Retinal pigment epithelial cell (primary cell): ENCODE data around the gene RBMS3.
A peak's percentile ranks its signal among the peaks of the same experiment; 100 is the strongest.
"Not testable (repeated sequence)": the region's sequence is repeated elsewhere in the genome, so short reads cannot be mapped to it uniquely, and the experiment has no call there.

Experiments
- DNase-seq: peaks from one replicate; pipeline ENCODE4 v3.0.0-alpha.2; 2010; ENCODE audit warnings: low read depth
- H3K4me3 ChIP-seq: 2 replicates; pipeline ENCODE4 v1.5.1; 2011; ENCODE audit warnings: mild to moderate bottlenecking, low read length, control low read depth, moderate library complexity
- CTCF ChIP-seq: conservative IDR thresholded peaks from 2 replicates; pipeline ENCODE4 v1.5.1; 2011; ENCODE audit warnings: low read depth, low read length, control low read depth, inconsistent platforms

Gene RBMS3

GRCh38 chr3:29649815-29650547 lies 369.1 kb downstream of the RBMS3 start:
- H3K4me3 ChIP-seq = no peak overlapping the region
- TF ChIP-seq CTCF = no peak
- DNase-seq = no peak

DNA sequence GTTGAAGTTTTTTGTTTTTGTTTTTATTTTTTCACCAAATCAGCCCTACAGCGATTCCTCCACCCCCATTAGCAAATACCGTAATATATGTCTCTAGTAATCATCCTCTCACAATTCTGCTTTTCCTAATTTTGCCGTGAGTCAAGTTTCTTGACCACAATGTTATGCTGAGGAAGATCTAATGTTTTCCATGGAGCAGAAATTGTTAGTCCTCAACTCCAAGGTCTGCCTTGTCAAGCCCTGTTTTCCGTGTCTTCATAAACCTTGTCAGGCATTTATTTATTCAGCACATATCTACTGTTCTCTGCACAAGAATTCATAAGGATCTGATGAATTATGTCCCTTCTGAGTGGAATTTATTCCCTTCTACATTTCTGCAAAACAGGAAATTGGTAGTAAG lies 372.8 kb downstream of the RBMS3 start:
- DNase-seq = no peak
- H3K4me3 ChIP-seq = no peak overlapping the region

GRCh38 chr3:29655015-29655747 lies 374.3 kb downstream of the RBMS3 start:
- TF ChIP-seq CTCF = no peak
- no peak overlapping the region for H3K4me3 ChIP-seq
- DNase-seq = no peak

More for the DNA sequence above, 372.8 kb downstream of the RBMS3 start:
- no peak for TF ChIP-seq CTCF

- no peak for DNase-seq
- H3K4me3 ChIP-seq = no peak overlapping the region
- no peak for TF ChIP-seq CTCF
Observed at GRCh38 chr3:29665688-29666087, 384.8 kb downstream of the RBMS3 start.

DNA sequence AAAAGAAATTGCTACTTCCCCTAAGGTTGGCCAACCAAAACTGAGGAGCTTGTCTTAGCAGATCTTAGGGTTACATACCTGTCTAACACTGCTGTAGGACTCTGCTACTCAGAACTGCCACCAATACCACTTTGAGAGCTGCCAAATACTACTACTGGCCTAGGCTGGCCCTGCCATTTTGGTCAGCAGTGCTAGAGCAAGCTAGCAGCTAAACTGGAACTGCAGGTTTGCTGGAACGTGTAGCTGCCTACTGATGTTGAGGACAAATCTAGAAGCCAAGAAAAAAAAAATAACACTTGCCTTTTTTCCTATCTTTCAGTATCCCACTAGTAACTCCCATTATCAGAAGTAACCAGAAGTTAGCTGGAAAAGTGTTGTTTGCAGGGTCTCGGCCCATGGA lies 387.4 kb downstream of the RBMS3 start:
- DNase-seq = no peak
- no peak overlapping the region for H3K4me3 ChIP-seq
- TF ChIP-seq CTCF = no peak

GRCh38 chr3:29668728-29669127 lies 387.9 kb downstream of the RBMS3 start:
- DNase-seq = no peak
- peak; percentile 17 for TF ChIP-seq CTCF
- H3K4me3 ChIP-seq = no peak overlapping the region

DNA sequence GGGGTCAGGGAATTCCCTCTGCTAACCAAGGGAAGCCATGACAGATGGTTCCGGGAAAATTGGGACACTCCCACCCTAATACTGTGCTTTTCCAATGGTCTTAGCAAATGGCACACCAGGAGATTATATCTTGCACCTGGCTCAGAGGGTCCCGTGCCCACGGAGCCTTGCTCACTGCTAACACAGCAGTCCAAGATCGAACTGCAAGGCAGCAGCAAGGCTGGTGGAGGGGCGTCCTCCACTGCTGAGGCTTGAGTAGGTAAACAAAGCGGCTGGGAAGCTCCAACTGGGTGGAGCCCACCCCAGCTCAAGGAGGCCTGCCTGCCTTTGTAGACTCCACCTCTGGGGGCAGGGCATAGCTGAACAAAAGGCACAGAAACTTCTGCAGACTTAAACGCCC lies 389.6 kb downstream of the RBMS3 start:
- not testable (repeated sequence) for H3K4me3 ChIP-seq, DNase-seq
